HG03520 (cell line): ENCODE data around the gene CAMKK2.
A peak's percentile ranks its signal among the peaks of the same experiment; 100 is the strongest.
"Not testable (repeated sequence)": the region's sequence is repeated elsewhere in the genome, so short reads cannot be mapped to it uniquely, and the experiment has no call there.

ENCODE experiments used
- ATAC-seq: cut with Tn5 transposase; IDR thresholded peaks from one replicate; pipeline ENCODE4 v1.9.1; 2021; ENCODE audit warnings: mild to moderate bottlenecking, moderate library complexity; ENCODE audit not compliant: unreplicated experiment

Gene CAMKK2

GRCh38 chr12:121299662-121300061 is 3.2 kb upstream of the CAMKK2 start:
- ATAC-seq, result no peak

GRCh38 chr12:121298411-121298810 is 1.9 kb upstream of the CAMKK2 start:
- ATAC-seq, result not testable (repeated sequence)

- ATAC-seq, result no peak
Observed at GRCh38 chr12:121297435-121297991, 1.0 kb upstream of the CAMKK2 start.

GRCh38 chr12:121295746-121296617 is 527 bp downstream of the CAMKK2 start:
- ATAC-seq, result peak; percentile 32

GRCh38 chr12:121295116-121295745 is 1.3 kb downstream of the CAMKK2 start:
- ATAC-seq, result no peak

- no peak for ATAC-seq
Observed at GRCh38 chr12:121294151-121294889, 2.2 kb downstream of the CAMKK2 start.

GRCh38 chr12:121293603-121294002 is 2.9 kb downstream of the CAMKK2 start:
- no peak for ATAC-seq

GRCh38 chr12:121290410-121290809 is 6.1 kb downstream of the CAMKK2 start:
- no peak for ATAC-seq

GRCh38 chr12:121289962-121290361 is 6.5 kb downstream of the CAMKK2 start:
- ATAC-seq, result no peak

GRCh38 chr12:121288986-121289385 is 7.5 kb downstream of the CAMKK2 start:
- ATAC-seq, result no peak

- no peak for ATAC-seq
Observed at GRCh38 chr12:121288158-121288845, 8.2 kb downstream of the CAMKK2 start.

- no peak for ATAC-seq
Observed at GRCh38 chr12:121287267-121287954, 9.1 kb downstream of the CAMKK2 start.

- ATAC-seq, result no peak
Observed at GRCh38 chr12:121285856-121286255, 10.7 kb downstream of the CAMKK2 start.

GRCh38 chr12:121284551-121285390 is 11.7 kb downstream of the CAMKK2 start:
- ATAC-seq, result no peak

GRCh38 chr12:121283841-121284240 is 12.7 kb downstream of the CAMKK2 start:
- ATAC-seq, result no peak

GRCh38 chr12:121283388-121283787 is 13.1 kb downstream of the CAMKK2 start:
- ATAC-seq, result no peak

GRCh38 chr12:121282910-121283309 is 13.6 kb downstream of the CAMKK2 start:
- ATAC-seq, result not testable (repeated sequence)

GRCh38 chr12:121282072-121282742 is 14.3 kb downstream of the CAMKK2 start:
- ATAC-seq, result no peak

GRCh38 chr12:121281116-121281515 is 15.4 kb downstream of the CAMKK2 start:
- not testable (repeated sequence) for ATAC-seq
